Fibroblast of skin of left biceps (primary cell): ENCODE data around the gene SDHB.
A peak's percentile ranks its signal among the peaks of the same experiment; 100 is the strongest.

Experiments used
- DNase-seq, 2 experiments: peaks; one replicate each; pipeline ENCODE4 v3.0.0-alpha.2; 2013; ENCODE audit warnings: low read depth in 2 of 2

SDHB gene

GRCh38 chr1:16986560-16986959 lies 67.3 kb downstream of the SDHB start:
- no peak for DNase-seq

- DNase-seq, result no peak
Observed at GRCh38 chr1:16986113-16986512, 67.7 kb downstream of the SDHB start.

GRCh38 chr1:16984717-16985116 lies 69.1 kb downstream of the SDHB start:
- peak; percentile 76 to 77 for DNase-seq

GRCh38 chr1:16983649-16984048 lies 70.2 kb downstream of the SDHB start:
- no peak for DNase-seq

GRCh38 chr1:16982902-16983301 lies 70.9 kb downstream of the SDHB start:
- DNase-seq, result no peak

GRCh38 chr1:16981269-16981849 lies 72.5 kb downstream of the SDHB start:
- peak; percentile 47 to 53 for DNase-seq

GRCh38 chr1:16980473-16981268 lies 73.2 kb downstream of the SDHB start, which contains the start of gene MFAP2:
TSS of gene MFAP2 (minus strand) at chr1:16980620. CDS start at chr1:16978273, 2,347 bp downstream.
- no peak for DNase-seq

GRCh38 chr1:16979475-16980327 lies 74.1 kb downstream of the SDHB start:
- peak in 1 of 2 experiments; percentile 28 for DNase-seq

GRCh38 chr1:16978567-16979474 lies 75.0 kb downstream of the SDHB start:
- peak; percentile 57 to 69 for DNase-seq

- DNase-seq, result no peak
Observed at GRCh38 chr1:16978139-16978538, 75.7 kb downstream of the SDHB start.

GRCh38 chr1:16977377-16977776 lies 76.5 kb downstream of the SDHB start:
- no peak for DNase-seq

- DNase-seq, result no peak
Observed at GRCh38 chr1:16976966-16977365, 76.9 kb downstream of the SDHB start.

GRCh38 chr1:16975838-16976237 lies 78.0 kb downstream of the SDHB start:
- DNase-seq, result no peak

GRCh38 chr1:16975211-16975610 lies 78.6 kb downstream of the SDHB start:
- DNase-seq, result no peak

GRCh38 chr1:16973215-16973614 lies 80.6 kb downstream of the SDHB start:
- no peak for DNase-seq

GRCh38 chr1:16972189-16972895 lies 81.5 kb downstream of the SDHB start:
- DNase-seq, result no peak

- DNase-seq, result no peak
Observed at GRCh38 chr1:16971341-16972188, 82.3 kb downstream of the SDHB start.

GRCh38 chr1:16970132-16970910 lies 83.5 kb downstream of the SDHB start:
- DNase-seq, result no peak

GRCh38 chr1:16969651-16970050 lies 84.2 kb downstream of the SDHB start:
- DNase-seq, result no peak
